Measurements from ENCODE around the gene OXCT1.

OXCT1 gene

GRCh38 chr5:41695920-41696582, 174.2 kb downstream of the OXCT1 start:
- Mint-ChIP-seq H3K27me3 (peaks cover 22 to 28% of the 10 kb centered on the region in 2 donors), H3K36me3 (ENCODE audit: insufficient read depth) (no peaks in the 10 kb centered on the region), H3K9me3 (no peaks in the 10 kb centered on the region), H3K4me3 (no peak overlapping the region), H3K27ac (no peak overlapping the region), H3K4me1 (ENCODE audit: low read depth in 2 of 2) (no peaks in the 10 kb centered on the region)
- ATAC-seq (replicated peaks) (no peak), DNase-seq (no peak)

GRCh38 chr5:41686767-41687166, 183.5 kb downstream of the OXCT1 start:
- no peaks in the 10 kb centered on the region for H3K36me3 Mint-ChIP-seq (ENCODE audit: insufficient read depth)
- DNase-seq, result no peak
- H3K9me3 Mint-ChIP-seq, result no peaks in the 10 kb centered on the region
- H3K4me1 Mint-ChIP-seq (ENCODE audit: low read depth in 2 of 2), result no peaks in the 10 kb centered on the region
- H3K27ac Mint-ChIP-seq, result no peak overlapping the region
- peaks cover 0 to 15% of the 10 kb centered on the region in 2 donors for H3K27me3 Mint-ChIP-seq
- no peak overlapping the region for H3K4me3 Mint-ChIP-seq
- ATAC-seq (replicated peaks), result no peak

- no peaks in the 10 kb centered on the region for H3K9me3 Mint-ChIP-seq
- no peak overlapping the region for H3K27ac Mint-ChIP-seq
- DNase-seq (no peak), ATAC-seq (replicated peaks) (no peak)
- H3K4me3 Mint-ChIP-seq, result no peak overlapping the region
- H3K36me3 Mint-ChIP-seq (ENCODE audit: insufficient read depth), result no peaks in the 10 kb centered on the region
- peaks cover 0 to 9% of the 10 kb centered on the region in 2 donors for H3K27me3 Mint-ChIP-seq
- H3K4me1 Mint-ChIP-seq (ENCODE audit: low read depth in 2 of 2), result no peaks in the 10 kb centered on the region
Measured at GRCh38 chr5:41686191-41686590, 184.0 kb downstream of the OXCT1 start.

GRCh38 chr5:41683181-41683580, 187.0 kb downstream of the OXCT1 start:
- Mint-ChIP-seq H3K27me3 (peaks cover 9 to 15% of the 10 kb centered on the region in 2 donors), H3K27ac (no peak overlapping the region), H3K4me1 (ENCODE audit: low read depth in 2 of 2) (no peaks in the 10 kb centered on the region), H3K9me3 (no peaks in the 10 kb centered on the region), H3K36me3 (ENCODE audit: insufficient read depth) (no peaks in the 10 kb centered on the region), H3K4me3 (no peak overlapping the region)
- ATAC-seq (replicated peaks) (no peak), DNase-seq (no peak)

- peaks cover 9 to 15% of the 10 kb centered on the region in 2 donors for H3K27me3 Mint-ChIP-seq
- DNase-seq (no peak), ATAC-seq (replicated peaks) (no peak)
- H3K9me3 Mint-ChIP-seq, result no peaks in the 10 kb centered on the region
- no peak overlapping the region for H3K4me3 Mint-ChIP-seq
- H3K36me3 Mint-ChIP-seq (ENCODE audit: insufficient read depth), result no peaks in the 10 kb centered on the region
- H3K4me1 Mint-ChIP-seq (ENCODE audit: low read depth in 2 of 2), result no peaks in the 10 kb centered on the region
- no peak overlapping the region for H3K27ac Mint-ChIP-seq
Measured at GRCh38 chr5:41682641-41683040, 187.6 kb downstream of the OXCT1 start.

- Mint-ChIP-seq H3K27me3 (peaks cover 9 to 15% of the 10 kb centered on the region in 2 donors), H3K27ac (no peak overlapping the region), H3K4me3 (no peak overlapping the region), H3K4me1 (ENCODE audit: low read depth in 2 of 2) (no peaks in the 10 kb centered on the region), H3K36me3 (ENCODE audit: insufficient read depth) (no peaks in the 10 kb centered on the region), H3K9me3 (no peaks in the 10 kb centered on the region)
- no peak for DNase-seq
- no peak for ATAC-seq (replicated peaks)
Measured at GRCh38 chr5:41681840-41682239, 188.4 kb downstream of the OXCT1 start.
